Lung (tissue), 12 donors: ENCODE results near the gene SLC12A7. TPM values are rescaled to one million over a fixed set of nuclear protein-coding genes. Genes with fewer than 3 reads are reported as not detected.

Experiments used
- ATAC-seq: fragments of 200-7000 bp; cut with Tn5 transposase; one replicate; pipeline ENCODE4 v1.9.1; 2020; ENCODE audit warnings: moderate number of reproducible peaks; ENCODE audit not compliant: insufficient read depth, low FRiP score
- DNase-seq, 3 donors: peaks; one replicate each; pipeline ENCODE4 v3.0.0-alpha.2; 2013 to 2017
- H3K27ac ChIP-seq, 2 donors: one replicate each; pipeline ENCODE4 v1.5.1; 2013; ENCODE audit warnings: mild to moderate bottlenecking in 2 of 2, moderate library complexity in 2 of 2, control low read depth in 1 of 2, inconsistent platforms in 1 of 2, low read depth in 1 of 2, low read length in 1 of 2
- H3K27me3 ChIP-seq, 3 donors: one replicate each; pipeline ENCODE4 v1.5.1; 2013; ENCODE audit warnings: low read length in 2 of 3; ENCODE audit not compliant: control insufficient read depth in 3 of 3, insufficient read depth in 3 of 3
- H3K36me3 ChIP-seq, 4 donors: one replicate each; pipeline ENCODE4 v1.5.1; 2013; ENCODE audit warnings: low read length in 4 of 4, mild to moderate bottlenecking in 1 of 4, moderate library complexity in 1 of 4; ENCODE audit not compliant: control insufficient read depth in 4 of 4, insufficient read depth in 4 of 4
- H3K4me1 ChIP-seq, 5 donors: one replicate each; pipeline ENCODE4 v1.5.1; 2013; ENCODE audit warnings: low read length in 5 of 5, mild to moderate bottlenecking in 2 of 5, moderate library complexity in 1 of 5; ENCODE audit not compliant: control insufficient read depth in 5 of 5, insufficient read depth in 5 of 5
- H3K4me3 ChIP-seq: one replicate; pipeline ENCODE4 v1.5.1; 2013; ENCODE audit warnings: mild to moderate bottlenecking, control low read depth, moderate library complexity
- H3K9ac ChIP-seq, 2 donors: one replicate each; pipeline ENCODE4 v1.5.1; 2013; ENCODE audit warnings: low read length in 2 of 2, control low read depth in 1 of 2; ENCODE audit not compliant: insufficient read depth in 1 of 2
- H3K9me3 ChIP-seq, 4 donors: one replicate each; pipeline ENCODE4 v1.5.1; 2013; ENCODE audit warnings: low read length in 3 of 4, mild to moderate bottlenecking in 1 of 4, moderate library complexity in 1 of 4; ENCODE audit not compliant: control insufficient read depth in 4 of 4, insufficient read depth in 3 of 4
- CTCF ChIP-seq: IDR thresholded peaks from 2 replicates; pipeline ENCODE4 v1.5.1; 2012; ENCODE audit warnings: mild to moderate bottlenecking; ENCODE audit errors: control extremely low read depth, extremely low read depth
- WGBS, 2 donors: extraction: QIAGEN DNeasy Blood & Tissue Kit; methylation state at CpG; one replicate each; pipeline ENCODE4 v1.1.7; 2013; 5-methylcytosine and 5-hydroxymethylcytosine counted together
- polyA plus RNA-seq, 2 donors: library from polyadenylated mRNA; stranded (reverse); fragments of 200-250 nt; gene quantifications; one replicate each; pipeline ENCODE4 v1.2.1, GENCODE V29; 2013
- total RNA-seq, 2 donors: library from RNA; depleted of rRNA in 1 of 2; stranded (reverse); fragments of >200 nt in 1 of 2; gene quantifications; one replicate each; pipeline ENCODE4 v1.2.1, GENCODE V29; 2014 to 2021
- donor health status: control.
- donor health status: control.
- donor health status: Bipolar disorder and iron deficiency.
- donor health status: healthy.
- donor health status: DM: yes; HTN: yes; CAD: no.

The SLC12A7 gene
- total and polyA plus RNA-seq, 4 donors: 14.8 to 50.4 (median 39.8) TPM

- H3K4me1 ChIP-seq: peaks cover 0 to 16% (median 4%) of the 10 kb centered on the region in 5 donors
- no peak overlapping the region for H3K4me3 ChIP-seq
- TF ChIP-seq CTCF: no peak
- no peak overlapping the region for H3K27ac ChIP-seq
- H3K27me3 ChIP-seq: peaks cover 0 to 7% (median 0%) of the 10 kb centered on the region in 3 donors
- 90 to 92% methylated on average over 17 to 19 of the region's 19 CpGs for WGBS, 2 donors
- ATAC-seq (no peak), DNase-seq (no peak)
- H3K9me3 ChIP-seq: peaks cover 0 to 3% (median 0%) of the 10 kb centered on the region in 4 donors
- H3K36me3 ChIP-seq: no peaks in the 10 kb centered on the region
- no peak overlapping the region for H3K9ac ChIP-seq
These were observed 98.5 kb downstream of the SLC12A7 start for GRCh38 chr5:1013238-1013947.

GRCh38 chr5:1012900-1013237, 99.0 kb downstream of the SLC12A7 start:
- ATAC-seq: no peak
- 94 to 97% methylated on average over 7 of the region's 7 CpGs for WGBS, 2 donors
- peaks cover 0 to 7% (median 0%) of the 10 kb centered on the region in 3 donors for H3K27me3 ChIP-seq

GRCh38 chr5:1012313-1012841, 99.5 kb downstream of the SLC12A7 start:
- Histone ChIP-seq H3K27me3 (peaks cover 0 to 7% (median 0%) of the 10 kb centered on the region in 3 donors), H3K36me3 (no peaks in the 10 kb centered on the region), H3K9me3 (peaks cover 0 to 3% (median 0%) of the 10 kb centered on the region in 4 donors), H3K4me3 (no peak overlapping the region), H3K9ac (no peak overlapping the region), H3K4me1 (peaks cover 0 to 19% (median 4%) of the 10 kb centered on the region in 5 donors), H3K27ac (no peak overlapping the region)
- no peak for DNase-seq
- no peak for TF ChIP-seq CTCF
- 86 to 94% methylated on average over 12 of the region's 12 CpGs for WGBS, 2 donors
- no peak for ATAC-seq

More at GRCh38 chr5:1012900-1013237, 99.0 kb downstream of the SLC12A7 start:
- DNase-seq: no peak
- Histone ChIP-seq H3K9ac (no peak overlapping the region), H3K27ac (no peak overlapping the region), H3K36me3 (no peaks in the 10 kb centered on the region), H3K4me1 (peaks cover 0 to 19% (median 4%) of the 10 kb centered on the region in 5 donors), H3K4me3 (no peak overlapping the region), H3K9me3 (peaks cover 0 to 3% (median 0%) of the 10 kb centered on the region in 4 donors)
- no peak for TF ChIP-seq CTCF
